MG63 (cell line): ENCODE data around the gene CIRBP. TPM values are rescaled to one million over a fixed set of nuclear protein-coding genes. Genes with fewer than 3 reads are reported as not detected.

Source experiments
- DNase-seq: peaks from one replicate; pipeline ENCODE4 v3.0.0-alpha.2; 2020
- H3K27me3 ChIP-seq: fragments of 250-450 bp; sonication (Bioruptor Pico); 2 replicates; pipeline ENCODE4 v1.5.1; 2020; ENCODE audit warnings: mild to moderate bottlenecking, moderate library complexity
- H3K36me3 ChIP-seq: fragments of 250-450 bp; sonication (Bioruptor Pico); 2 replicates; pipeline ENCODE4 v1.5.1; 2020; ENCODE audit warnings: mild to moderate bottlenecking, moderate library complexity
- H3K4me3 ChIP-seq: fragments of 250-450 bp; sonication (Bioruptor Pico); 2 replicates; pipeline ENCODE4 v1.5.1; 2020; ENCODE audit warnings: mild to moderate bottlenecking, moderate library complexity
- H3K9me3 ChIP-seq: fragments of 250-450 bp; sonication (Bioruptor Pico); 2 replicates; pipeline ENCODE4 v1.5.1; 2020; ENCODE audit warnings: mild to moderate bottlenecking, moderate library complexity
- total RNA-seq: library from RNA; depleted of rRNA; stranded (reverse); fragments of >200 nt; shearing (Covaris generic); gene quantifications from 2 replicates; pipeline ENCODE4 v1.2.3, GENCODE V29; 2014; ENCODE audit warnings: low replicate concordance

CIRBP gene
- total RNA-seq, 1 experiment from 2014 or later = 68.5 TPM

- Histone ChIP-seq H3K27me3 (peaks cover 3% of the 10 kb centered on the region), H3K9me3 (no peaks in the 10 kb centered on the region), H3K4me3 (no peak overlapping the region), H3K36me3 (no peaks in the 10 kb centered on the region)
- DNase-seq = no peak
Observed at GRCh38 chr19:1287354-1288225, 18.5 kb downstream of the CIRBP start.

- no peak overlapping the region for H3K4me3 ChIP-seq
- H3K36me3 ChIP-seq = no peaks in the 10 kb centered on the region
- DNase-seq = no peak
- peaks cover 3% of the 10 kb centered on the region for H3K27me3 ChIP-seq
- no peaks in the 10 kb centered on the region for H3K9me3 ChIP-seq
Observed at GRCh38 chr19:1288226-1288612, 19.1 kb downstream of the CIRBP start.

GRCh38 chr19:1288833-1289685 lies 19.9 kb downstream of the CIRBP start:
- H3K27me3 ChIP-seq = peaks cover 3% of the 10 kb centered on the region
- H3K4me3 ChIP-seq = no peak overlapping the region
- DNase-seq = no peak
- no peaks in the 10 kb centered on the region for H3K36me3 ChIP-seq
- no peaks in the 10 kb centered on the region for H3K9me3 ChIP-seq

- DNase-seq = no peak
- no peaks in the 10 kb centered on the region for H3K9me3 ChIP-seq
- peaks cover 3% of the 10 kb centered on the region for H3K27me3 ChIP-seq
- no peak overlapping the region for H3K4me3 ChIP-seq
- H3K36me3 ChIP-seq = no peaks in the 10 kb centered on the region
Observed at GRCh38 chr19:1289686-1290025, 20.5 kb downstream of the CIRBP start.

GRCh38 chr19:1290196-1290702 lies 21.1 kb downstream of the CIRBP start:
- no peak for DNase-seq
- Histone ChIP-seq H3K27me3 (no peaks in the 10 kb centered on the region; the same call in 1 of the 2 replicates), H3K36me3 (no peaks in the 10 kb centered on the region), H3K9me3 (no peaks in the 10 kb centered on the region), H3K4me3 (no peak overlapping the region)

- no peak for DNase-seq
- no peak overlapping the region for H3K4me3 ChIP-seq
- no peaks in the 10 kb centered on the region; the same call in 1 of the 2 replicates for H3K27me3 ChIP-seq
- no peaks in the 10 kb centered on the region for H3K36me3 ChIP-seq
- no peaks in the 10 kb centered on the region for H3K9me3 ChIP-seq
Observed at GRCh38 chr19:1290703-1291651, 21.8 kb downstream of the CIRBP start.

- Histone ChIP-seq H3K36me3 (no peaks in the 10 kb centered on the region), H3K27me3 (no peaks in the 10 kb centered on the region; the same call in 1 of the 2 replicates), H3K4me3 (no peak overlapping the region), H3K9me3 (no peaks in the 10 kb centered on the region)
- DNase-seq = no peak
Observed at GRCh38 chr19:1291761-1292418, 22.8 kb downstream of the CIRBP start.

- Histone ChIP-seq H3K36me3 (no peaks in the 10 kb centered on the region), H3K4me3 (no peak overlapping the region), H3K27me3 (no peaks in the 10 kb centered on the region), H3K9me3 (no peaks in the 10 kb centered on the region)
- no peak for DNase-seq
Observed at GRCh38 chr19:1292419-1293151, 23.5 kb downstream of the CIRBP start.

- Histone ChIP-seq H3K4me3 (no peak overlapping the region), H3K9me3 (no peaks in the 10 kb centered on the region), H3K27me3 (no peaks in the 10 kb centered on the region), H3K36me3 (no peaks in the 10 kb centered on the region)
- no peak for DNase-seq
Observed at GRCh38 chr19:1293782-1294604, 24.9 kb downstream of the CIRBP start.

GRCh38 chr19:1294688-1295087 lies 25.6 kb downstream of the CIRBP start:
- Histone ChIP-seq H3K36me3 (no peaks in the 10 kb centered on the region), H3K4me3 (no peak overlapping the region), H3K27me3 (no peaks in the 10 kb centered on the region), H3K9me3 (no peaks in the 10 kb centered on the region)
- no peak for DNase-seq

- no peak overlapping the region for H3K4me3 ChIP-seq
- no peaks in the 10 kb centered on the region for H3K27me3 ChIP-seq
- DNase-seq = no peak
- no peaks in the 10 kb centered on the region for H3K9me3 ChIP-seq
- H3K36me3 ChIP-seq = no peaks in the 10 kb centered on the region
Observed at GRCh38 chr19:1295169-1296012, 26.3 kb downstream of the CIRBP start.

GRCh38 chr19:1296078-1296477 lies 26.9 kb downstream of the CIRBP start:
- Histone ChIP-seq H3K27me3 (no peaks in the 10 kb centered on the region), H3K36me3 (no peaks in the 10 kb centered on the region), H3K4me3 (no peak overlapping the region), H3K9me3 (no peaks in the 10 kb centered on the region)
- no peak for DNase-seq

- Histone ChIP-seq H3K4me3 (no peak overlapping the region), H3K36me3 (no peaks in the 10 kb centered on the region), H3K9me3 (no peaks in the 10 kb centered on the region), H3K27me3 (no peaks in the 10 kb centered on the region)
- no peak for DNase-seq
Observed at GRCh38 chr19:1296575-1297271, 27.6 kb downstream of the CIRBP start.
